H7 (cell line): ENCODE data around the gene CXorf66. TPM values are rescaled to one million over a fixed set of nuclear protein-coding genes. Genes with fewer than 3 reads are reported as not detected.
A peak's percentile ranks its signal among the peaks of the same experiment; 100 is the strongest.
"Not testable (repeated sequence)": the region's sequence is repeated elsewhere in the genome, so short reads cannot be mapped to it uniquely, and the experiment has no call there.

ENCODE experiments used
- DNase-seq: peaks from one replicate; pipeline ENCODE4 v3.0.0; 2012
- H3K27me3 ChIP-seq: 2 replicates; pipeline ENCODE4 v1.6.0; 2011; ENCODE audit warnings: mild to moderate bottlenecking, low read length; ENCODE audit not compliant: control insufficient read depth, insufficient read depth
- H3K36me3 ChIP-seq: replicated peaks from 2 replicates; pipeline ENCODE4 v1.5.1; 2011; ENCODE audit warnings: low read length; ENCODE audit not compliant: control insufficient read depth, insufficient read depth
- H3K4me3 ChIP-seq: 2 replicates; pipeline ENCODE4 v1.5.1; 2011; ENCODE audit warnings: low read depth, mild to moderate bottlenecking, control low read depth, low read length, moderate library complexity; ENCODE audit not compliant: insufficient read depth
- total RNA-seq: library from RNA; depleted of rRNA; stranded (reverse); fragments of >200 nt; shearing (Covaris generic); gene quantifications from 2 replicates; pipeline ENCODE4 v1.2.3, GENCODE V29; 2014

CXorf66 gene
- total RNA-seq, 1 experiment from 2014 or later: not detected

DNA sequence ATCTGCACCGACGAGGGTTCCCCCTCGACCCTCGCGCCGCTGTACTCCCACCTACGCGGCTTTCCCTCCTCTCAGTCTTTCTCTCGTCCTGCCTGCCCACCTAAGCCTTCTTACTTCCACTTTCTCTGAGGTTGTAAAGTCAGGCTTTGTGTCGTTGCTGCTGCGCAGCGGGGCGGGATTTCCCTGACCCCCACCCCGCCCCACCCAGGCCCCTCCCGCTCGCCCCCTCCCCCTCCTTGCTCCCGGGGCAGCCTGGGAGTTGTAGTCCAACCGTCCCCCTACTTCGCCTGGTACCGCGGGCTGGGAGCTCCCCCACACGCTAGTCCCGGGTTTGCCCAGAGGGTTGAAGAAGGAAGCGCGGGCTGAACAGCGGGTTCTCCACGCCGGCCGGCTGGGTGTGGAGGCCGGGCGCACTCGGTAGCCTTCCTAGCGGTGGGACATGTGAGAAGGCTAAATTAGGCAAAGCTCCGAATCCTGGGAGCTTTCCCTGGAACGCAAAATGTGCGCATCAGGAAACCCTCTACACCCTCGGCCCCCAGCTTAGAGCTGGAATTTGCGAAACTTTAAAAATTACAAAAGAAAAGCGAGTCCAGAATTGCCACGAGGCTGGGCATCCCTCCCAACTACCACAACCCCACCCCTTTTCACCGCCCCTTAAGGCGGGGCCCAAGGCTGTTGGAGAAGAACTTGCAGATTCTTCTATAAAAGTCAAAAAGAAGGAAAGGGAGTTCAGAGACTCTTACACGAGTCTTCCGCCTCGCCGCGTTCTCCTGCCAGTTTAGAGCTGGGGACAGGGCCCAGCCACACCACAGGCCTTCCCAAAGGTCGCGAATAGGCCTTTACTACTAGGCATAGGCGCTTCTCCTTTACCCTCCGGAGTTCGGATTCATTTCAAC, 32.2 kb downstream of the CXorf66 start, which contains the start of gene ATP11C:
Gene ATP11C, minus strand, starts transcription at position 153 of the 896 bp plus-strand sequence. CDS start 1,011 bp downstream, outside the sequence.
- Histone ChIP-seq H3K4me3 (peak within 1 kb of the TSS; percentile 93), H3K36me3 (no peaks in the 10 kb centered on the region), H3K27me3 (peaks cover 4% of the 10 kb centered on the region; the same call in 1 of the 2 replicates)
- peak; percentile 96 for DNase-seq

- DNase-seq: peak; percentile 84
- H3K27me3 ChIP-seq: peaks cover 4% of the 10 kb centered on the region; the same call in 1 of the 2 replicates
- no peaks in the 10 kb centered on the region for H3K36me3 ChIP-seq
- peak overlapping the region; percentile 93 for H3K4me3 ChIP-seq
Measured at GRCh38 chrX:139932073-139932900, 33.0 kb downstream of the CXorf66 start.

DNA sequence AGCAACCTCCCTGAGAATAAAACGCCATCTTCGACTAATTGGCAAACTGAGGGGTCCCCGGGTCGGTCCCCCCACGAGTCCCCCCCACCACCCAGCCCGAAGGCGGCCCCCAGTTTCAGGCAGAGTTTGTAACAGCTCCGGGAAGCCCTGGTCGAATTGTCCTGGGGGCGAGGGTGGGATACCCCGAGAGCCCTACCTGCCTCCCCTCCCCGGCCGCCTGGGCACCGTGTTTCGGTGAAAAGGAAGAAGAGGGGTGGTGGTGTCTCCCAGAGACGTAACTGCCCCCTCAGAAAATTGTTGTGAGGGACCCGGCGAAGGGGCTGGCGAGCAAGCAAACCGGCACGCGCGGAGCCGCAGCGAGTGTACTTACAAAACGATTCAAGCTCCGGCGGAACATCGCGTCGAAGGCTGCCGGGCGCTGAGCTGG, 33.7 kb downstream of the CXorf66 start:
- Histone ChIP-seq H3K36me3 (no peaks in the 10 kb centered on the region), H3K4me3 (peak overlapping the region; percentile 93), H3K27me3 (peaks cover 4% of the 10 kb centered on the region; the same call in 1 of the 2 replicates)
- peak; percentile 56 for DNase-seq

- Histone ChIP-seq H3K27me3 (peaks cover 4% of the 10 kb centered on the region; the same call in 1 of the 2 replicates), H3K4me3 (peak overlapping the region; percentile 93), H3K36me3 (no peaks in the 10 kb centered on the region)
- DNase-seq: peak; percentile 60
Measured at GRCh38 chrX:139930916-139931645, 34.2 kb downstream of the CXorf66 start.

- DNase-seq: no peak
- H3K4me3 ChIP-seq: peak overlapping the region; percentile 93; the same call in 1 of the 2 replicates
- H3K27me3 ChIP-seq: peaks cover 4% of the 10 kb centered on the region; the same call in 1 of the 2 replicates
- H3K36me3 ChIP-seq: no peaks in the 10 kb centered on the region
Measured at GRCh38 chrX:139930401-139930800, 34.9 kb downstream of the CXorf66 start.

DNA sequence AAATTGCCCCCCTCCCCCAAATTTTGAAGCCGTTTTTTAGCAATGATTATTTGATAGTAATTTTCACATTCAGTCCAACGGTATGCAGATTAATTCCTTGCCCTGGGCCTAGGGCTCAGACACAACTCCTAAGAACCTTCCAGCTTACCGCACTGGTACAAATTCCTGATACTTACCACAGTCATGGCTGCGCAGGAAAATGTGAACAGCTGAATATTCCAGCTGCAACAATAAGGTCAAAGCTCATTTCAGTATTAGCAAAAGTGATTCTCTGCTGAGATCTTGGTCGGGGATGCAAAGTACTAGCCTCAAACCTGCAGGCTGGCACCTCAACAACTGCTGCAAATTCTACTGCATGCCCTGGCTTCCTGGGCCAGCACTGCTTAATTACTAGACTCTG, 35.4 kb downstream of the CXorf66 start:
- Histone ChIP-seq H3K4me3 (no peak overlapping the region), H3K27me3 (peaks cover 4% of the 10 kb centered on the region; the same call in 1 of the 2 replicates), H3K36me3 (no peaks in the 10 kb centered on the region)
- no peak for DNase-seq

DNA sequence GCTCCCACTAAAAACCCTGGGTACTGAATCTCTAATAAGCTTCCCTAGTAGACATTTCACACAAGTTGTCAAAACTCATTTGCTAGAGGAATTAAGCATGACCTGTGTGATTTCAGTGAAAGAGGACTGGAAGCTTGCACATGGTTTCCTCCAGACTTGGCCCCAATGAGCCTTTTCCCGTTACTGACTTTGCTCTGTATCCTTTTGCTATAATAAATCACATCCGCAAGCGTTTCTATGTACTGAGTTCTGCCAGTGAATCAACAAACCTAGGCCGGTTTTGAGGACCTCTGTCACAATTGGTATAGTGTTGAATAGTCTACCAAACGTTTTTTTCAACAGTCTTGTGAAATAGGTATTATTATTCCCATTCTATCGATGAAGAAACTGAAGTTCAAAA, 40.6 kb downstream of the CXorf66 start:
- no peaks in the 10 kb centered on the region; the same call in 1 of the 2 replicates for H3K36me3 ChIP-seq
- no peak overlapping the region for H3K4me3 ChIP-seq
- no peaks in the 10 kb centered on the region for H3K27me3 ChIP-seq
- no peak for DNase-seq

DNA sequence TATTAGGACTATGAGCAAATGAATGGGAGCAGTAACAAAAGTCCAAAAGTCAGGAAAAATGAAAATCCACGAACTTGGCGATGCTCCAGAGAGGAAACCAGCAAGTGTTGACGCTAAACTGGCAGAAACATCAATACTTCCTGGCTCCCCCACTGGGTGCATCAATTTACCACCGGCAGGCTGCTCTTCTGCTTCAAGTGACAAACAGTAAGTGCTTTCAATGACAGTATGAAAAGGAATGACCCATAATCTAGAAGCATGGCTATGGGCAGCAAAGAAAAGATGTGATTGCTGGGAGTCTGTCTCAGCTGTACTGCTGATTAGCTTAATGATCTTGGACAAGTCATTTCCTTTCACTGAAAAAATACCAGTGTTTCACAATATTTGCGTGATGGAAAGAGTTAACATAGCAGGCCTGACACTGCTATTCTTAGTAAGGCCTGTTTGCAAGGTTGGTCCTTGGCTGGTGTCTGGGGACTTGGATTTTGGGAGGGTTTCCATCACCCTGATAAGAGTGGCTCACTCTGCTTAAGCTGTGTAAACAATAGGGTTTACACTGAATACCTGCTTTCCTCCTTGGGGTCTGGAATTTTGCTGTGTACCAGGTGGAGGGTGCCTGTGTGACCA, 41.1 kb downstream of the CXorf66 start:
- Histone ChIP-seq H3K4me3 (no peak overlapping the region), H3K27me3 (no peaks in the 10 kb centered on the region), H3K36me3 (no peaks in the 10 kb centered on the region; the same call in 1 of the 2 replicates)
- DNase-seq: no peak

DNA sequence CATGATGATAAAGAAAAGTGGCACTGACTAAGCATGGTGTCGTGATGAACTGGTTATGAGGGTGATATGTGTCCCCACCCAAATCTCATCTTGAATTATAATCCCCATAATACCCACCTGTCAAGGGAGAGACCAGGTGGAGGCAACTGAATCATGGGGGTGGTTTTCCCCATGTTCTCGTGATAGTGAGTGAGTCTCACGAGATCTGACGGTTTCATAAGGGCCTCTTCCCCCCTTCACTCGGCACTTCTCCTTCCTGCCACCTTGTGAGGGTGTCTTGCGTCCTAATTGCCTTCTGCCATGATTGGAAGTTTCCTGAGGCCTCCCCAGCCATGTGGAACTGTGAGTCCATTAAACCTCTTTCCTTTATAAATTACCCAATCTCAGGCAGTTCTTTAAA, 44.2 kb downstream of the CXorf66 start:
- H3K4me3 ChIP-seq, H3K36me3 ChIP-seq: not testable (repeated sequence)

DNA sequence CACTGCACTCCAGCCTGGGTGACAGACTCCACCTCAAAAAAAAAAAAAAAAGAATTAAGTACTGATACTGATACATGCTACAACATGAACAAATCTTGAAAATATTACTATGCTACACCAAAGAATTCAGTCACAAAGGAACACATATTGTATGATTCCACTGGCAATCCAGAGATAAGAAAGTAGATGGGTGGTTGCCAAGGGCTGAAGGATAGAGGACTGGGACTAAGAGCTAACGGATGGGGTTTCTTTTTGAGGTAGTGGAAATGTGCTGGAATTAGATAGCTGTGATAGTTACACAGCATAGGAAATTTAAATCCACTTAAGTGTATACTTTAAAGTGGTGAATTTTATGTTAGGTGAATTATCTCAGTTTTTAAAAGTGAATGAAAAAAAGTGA, 45.0 kb downstream of the CXorf66 start:
- no peak overlapping the region for H3K4me3 ChIP-seq
- no peak for DNase-seq
- no peaks in the 10 kb centered on the region; the same call in 1 of the 2 replicates for H3K36me3 ChIP-seq
- H3K27me3 ChIP-seq: no peaks in the 10 kb centered on the region

More for the DNA sequence above, 44.2 kb downstream of the CXorf66 start:
- H3K27me3 ChIP-seq, DNase-seq: not testable (repeated sequence)

- no peaks in the 10 kb centered on the region for H3K27me3 ChIP-seq
- H3K4me3 ChIP-seq: no peak overlapping the region
- DNase-seq: no peak
- H3K36me3 ChIP-seq: no peaks in the 10 kb centered on the region
Measured at GRCh38 chrX:139914421-139914820, 50.9 kb downstream of the CXorf66 start.

GRCh38 chrX:139909712-139910111, 55.6 kb downstream of the CXorf66 start:
- DNase-seq: no peak
- H3K4me3 ChIP-seq: no peak overlapping the region
- H3K27me3 ChIP-seq: no peaks in the 10 kb centered on the region
- no peaks in the 10 kb centered on the region for H3K36me3 ChIP-seq

GRCh38 chrX:139907078-139907477, 58.2 kb downstream of the CXorf66 start:
- Histone ChIP-seq H3K27me3 (no peaks in the 10 kb centered on the region), H3K36me3 (no peaks in the 10 kb centered on the region), H3K4me3 (no peak overlapping the region)
- DNase-seq: no peak
